Suprapubic skin (tissue), 4 donors: ENCODE data around the gene CDKN1A.

ENCODE experiments used
- CTCF ChIP-seq, 2 donors: fragments of 200-600 bp in 1 of 2; fragments of 450-650 bp in 1 of 2; sonication (generic) in 1 of 2; IDR thresholded peaks; one replicate each; pipeline ENCODE4 v1.5.1; 2016 to 2019; ENCODE audit warnings: antibody characterized with exemption in 2 of 2, mild to moderate bottlenecking in 1 of 2, moderate library complexity in 1 of 2
- EP300 ChIP-seq: sonication (generic); formaldehyde crosslinking; IDR thresholded peaks from one replicate; pipeline ENCODE4 v1.6.1; 2017; ENCODE audit warnings: antibody characterized with exemption
- POLR2A ChIP-seq, 2 donors: fragments of 450-650 bp; IDR thresholded peaks; one replicate each; pipeline ENCODE4 v1.6.1; 2017; ENCODE audit warnings: antibody characterized with exemption in 2 of 2, mild to moderate bottlenecking in 2 of 2, moderate library complexity in 2 of 2
- POLR2AphosphoS5 ChIP-seq, 3 donors: sonication (generic); formaldehyde crosslinking; IDR thresholded peaks; one replicate each; pipeline ENCODE4 v1.6.1; 2017; ENCODE audit warnings: antibody characterized with exemption in 3 of 3

GRCh38 chr6:36701401-36701991 is 23.0 kb downstream of the CDKN1A start:
- TF ChIP-seq CTCF (IDR thresholded peaks at IDR 0.05) (no peak), POLR2AphosphoS5 (IDR thresholded peaks at IDR 0.05) (no peak), POLR2A (IDR thresholded peaks at IDR 0.05) (no peak), EP300 (no peak)
